H9 (cell line): ENCODE measurements around the gene ZNF502. TPM values are rescaled to one million over a fixed set of nuclear protein-coding genes. Genes with fewer than 3 reads are reported as not detected.

Source experiments
- DNase-seq: peaks from one replicate; pipeline ENCODE4 v3.0.0-alpha.2; 2017
- H2AFZ ChIP-seq: one replicate; pipeline ENCODE4 v1.6.1; 2013; ENCODE audit warnings: mild to moderate bottlenecking, low read length, control low read depth, moderate library complexity
- H2AK5ac ChIP-seq: 2 replicates; pipeline ENCODE4 v1.6.1; 2013; ENCODE audit warnings: low read length, control low read depth, mixed read lengths; ENCODE audit not compliant: insufficient read length
- H2BK120ac ChIP-seq: one replicate; pipeline ENCODE4 v1.6.1; 2013; ENCODE audit warnings: low read depth, mild to moderate bottlenecking, low read length, control low read depth, inconsistent platforms; ENCODE audit not compliant: poor library complexity, severe bottlenecking
- H2BK12ac ChIP-seq: 2 replicates; pipeline ENCODE4 v1.6.1; 2013; ENCODE audit warnings: low read length, control low read depth, mixed read lengths, low read depth; ENCODE audit not compliant: insufficient read length
- H2BK15ac ChIP-seq: 2 replicates; pipeline ENCODE4 v1.6.1; 2013; ENCODE audit warnings: low read depth, low read length, control low read depth
- H2BK20ac ChIP-seq: one replicate; pipeline ENCODE4 v1.6.1; 2013; ENCODE audit warnings: low read depth, mild to moderate bottlenecking, low read length, control low read depth, inconsistent platforms; ENCODE audit not compliant: poor library complexity, severe bottlenecking
- H2BK5ac ChIP-seq: 2 replicates; pipeline ENCODE4 v1.6.1; 2013; ENCODE audit warnings: low read length, control low read depth, mixed read lengths; ENCODE audit not compliant: insufficient read length
- H3K14ac ChIP-seq: 2 replicates; pipeline ENCODE4 v1.6.1; 2013; ENCODE audit warnings: low read length, control low read depth; ENCODE audit not compliant: insufficient read depth
- H3K18ac ChIP-seq: 2 replicates; pipeline ENCODE4 v1.6.1; 2013; ENCODE audit warnings: low read depth, mild to moderate bottlenecking, mixed read lengths, low read length, control low read depth; ENCODE audit not compliant: insufficient read length
- H3K23ac ChIP-seq: 2 replicates; pipeline ENCODE4 v1.6.1; 2013; ENCODE audit warnings: low read length, control low read depth, mixed read lengths, low read depth; ENCODE audit not compliant: insufficient read length
- H3K23me2 ChIP-seq: 2 replicates; pipeline ENCODE4 v1.6.1; 2013; ENCODE audit warnings: low read depth, mild to moderate bottlenecking, mixed read lengths, low read length, control low read depth; ENCODE audit not compliant: insufficient read length, poor library complexity, severe bottlenecking
- H3K27ac ChIP-seq: 2 replicates; pipeline ENCODE4 v1.5.1; 2013; ENCODE audit warnings: low read length, control low read depth, mixed read lengths, low read depth; ENCODE audit not compliant: insufficient read length
- H3K27me3 ChIP-seq: 2 replicates; pipeline ENCODE4 v1.6.1; 2013; ENCODE audit warnings: low read length, control low read depth, inconsistent platforms; ENCODE audit not compliant: insufficient read depth
- H3K4ac ChIP-seq: 2 replicates; pipeline ENCODE4 v1.6.1; 2013; ENCODE audit warnings: low read depth, mild to moderate bottlenecking, control low read depth, inconsistent platforms, low read length, moderate library complexity
- H3K4me1 ChIP-seq: 2 replicates; pipeline ENCODE4 v1.6.1; 2013; ENCODE audit warnings: low read length, control low read depth, inconsistent platforms; ENCODE audit not compliant: insufficient read depth
- H3K4me2 ChIP-seq: 2 replicates; pipeline ENCODE4 v1.6.1; 2013; ENCODE audit warnings: low read length, control low read depth, mixed read lengths; ENCODE audit not compliant: insufficient read length, insufficient read depth
- H3K56ac ChIP-seq: 2 replicates; pipeline ENCODE4 v1.6.1; 2013; ENCODE audit warnings: low read depth, mild to moderate bottlenecking, mixed read lengths, low read length, control low read depth; ENCODE audit not compliant: insufficient read length
- H3K79me1 ChIP-seq: 2 replicates; pipeline ENCODE4 v1.6.1; 2013; ENCODE audit warnings: low read depth, mild to moderate bottlenecking, moderate library complexity, low read length, control low read depth, inconsistent platforms; ENCODE audit not compliant: insufficient read depth, poor library complexity, severe bottlenecking
- H3K79me2 ChIP-seq: 2 replicates; pipeline ENCODE4 v1.6.1; 2013; ENCODE audit warnings: low read length, control low read depth, inconsistent platforms; ENCODE audit not compliant: insufficient read depth
- H3K9ac ChIP-seq: 2 replicates; pipeline ENCODE4 v1.6.1; 2013; ENCODE audit warnings: low read length, control low read depth, mixed read lengths; ENCODE audit not compliant: insufficient read length; ENCODE audit errors: extremely low read depth
- H3K9me3 ChIP-seq: one replicate; pipeline ENCODE4 v1.6.1; 2013; ENCODE audit warnings: low read depth, low read length, inconsistent platforms; ENCODE audit not compliant: control insufficient read depth
- H3T11ph ChIP-seq: one replicate; pipeline ENCODE4 v1.6.1; 2013; ENCODE audit warnings: mild to moderate bottlenecking, low read length, control low read depth, inconsistent platforms
- H4K20me1 ChIP-seq: one replicate; pipeline ENCODE4 v1.6.1; 2013; ENCODE audit not compliant: control insufficient read depth, insufficient read length, insufficient read depth
- H4K5ac ChIP-seq: 2 replicates; pipeline ENCODE4 v1.6.1; 2013; ENCODE audit warnings: low read depth, mild to moderate bottlenecking, mixed read lengths, low read length, control low read depth; ENCODE audit not compliant: insufficient read length
- H4K8ac ChIP-seq: replicated peaks from 2 replicates; pipeline ENCODE4 v1.6.1; 2013; ENCODE audit warnings: low read length, control low read depth, mixed read lengths, low read depth; ENCODE audit not compliant: insufficient read length
- H4K91ac ChIP-seq: 2 replicates; pipeline ENCODE4 v1.6.1; 2013; ENCODE audit warnings: low read depth, mild to moderate bottlenecking, moderate library complexity, mixed read lengths, low read length, control low read depth; ENCODE audit not compliant: insufficient read length
- H3K27ac Mint-ChIP-seq, 3 experiments: 2 replicates in 2 of 3; 3 replicates in 1 of 3; pipeline ENCODE4 v1.8.0; 2020 to 2021; ENCODE audit warnings: mixed read lengths in 3 of 3, mild to moderate bottlenecking in 1 of 3, moderate library complexity in 1 of 3
- H3K27me3 Mint-ChIP-seq: 2 replicates; pipeline ENCODE4 v1.8.0; 2021; ENCODE audit warnings: low read depth, mild to moderate bottlenecking, moderate library complexity, mixed read lengths
- H3K36me3 Mint-ChIP-seq, 3 experiments: 2 replicates in 2 of 3; 3 replicates in 1 of 3; pipeline ENCODE4 v1.8.0; 2020 to 2021; ENCODE audit warnings: low read depth in 3 of 3, mixed read lengths in 3 of 3; ENCODE audit not compliant: insufficient read depth in 1 of 3
- H3K4me1 Mint-ChIP-seq, 2 experiments: 2 replicates each; pipeline ENCODE4 v1.8.0; 2020; ENCODE audit warnings: mixed read lengths in 2 of 2
- H3K4me3 Mint-ChIP-seq, 2 experiments: 2 replicates in 1 of 2; 3 replicates in 1 of 2; pipeline ENCODE4 v1.8.0; 2020 to 2021; ENCODE audit warnings: mild to moderate bottlenecking in 2 of 2, mixed read lengths in 2 of 2, moderate library complexity in 1 of 2
- H3K9me3 Mint-ChIP-seq, 2 experiments: 2 replicates in 1 of 2; 3 replicates in 1 of 2; pipeline ENCODE4 v1.8.0; 2020; ENCODE audit warnings: mild to moderate bottlenecking in 2 of 2, mixed read lengths in 2 of 2, moderate library complexity in 1 of 2
- WGBS: extraction: QIAGEN DNeasy Blood & Tissue Kit; methylation state at CpG from one replicate; pipeline ENCODE4 v1.1.7; 2013; ENCODE audit warnings: missing lambda C conversion rate, low lambda C conversion rate, mixed read lengths; ENCODE audit not compliant: insufficient read length; ENCODE audit errors: extremely low coverage; 5-methylcytosine and 5-hydroxymethylcytosine counted together
- total RNA-seq: library from RNA; stranded (reverse); gene quantifications from 2 replicates; pipeline ENCODE4 v1.2.1, GENCODE V29; 2021
- TF ChIP-seq, protein P1 (sequence below): fragments of 200-600 bp; sonication (generic); conservative IDR thresholded peaks from 3 replicates; pipeline ENCODE4 v1.8.0; 2021; ENCODE audit warnings: antibody characterized with exemption, mild to moderate bottlenecking

Gene ZNF502
- total RNA-seq, 1 experiment from 2014 or later: not detected

DNA sequence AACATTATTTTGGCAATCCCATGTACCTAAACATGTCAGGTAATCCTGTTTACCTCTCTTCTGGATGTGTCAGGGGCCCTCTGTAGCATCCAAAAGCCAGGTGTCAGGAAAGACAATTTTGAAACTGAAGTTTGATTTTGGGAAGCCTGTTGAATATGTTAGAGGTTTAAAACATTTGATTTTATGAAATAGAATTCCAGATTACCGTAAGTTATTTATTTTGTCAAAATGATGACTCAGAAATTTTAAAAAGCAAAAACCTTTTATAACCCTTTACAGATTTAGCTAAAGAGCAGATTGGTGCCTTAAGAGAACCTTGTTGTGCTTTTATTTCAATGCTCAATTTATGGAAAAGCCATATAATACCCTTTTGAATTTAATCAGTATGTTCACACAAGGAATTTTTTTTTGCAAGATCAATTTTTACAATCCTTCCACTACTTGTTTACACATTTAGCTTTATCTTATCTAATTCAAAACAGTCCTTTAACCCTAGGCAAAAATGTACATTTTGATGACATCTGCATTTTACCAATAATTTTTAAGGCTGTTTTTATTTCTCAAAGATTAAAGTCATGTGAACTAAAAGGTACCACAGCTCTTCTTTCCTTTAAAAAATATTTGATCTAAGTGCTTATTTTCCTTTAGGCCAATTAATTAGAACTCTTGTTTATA is 59.1 kb downstream of the ZNF502 start:
- H2AFZ ChIP-seq: no peak overlapping the region

More for the DNA sequence above, 59.1 kb downstream of the ZNF502 start:
- no peak overlapping the region for H3K23ac ChIP-seq
- peaks cover 54 to 70% of the 10 kb centered on the region in 2 experiments for H3K9me3 Mint-ChIP-seq
- H3K4me2 ChIP-seq: no peak overlapping the region
- H2BK120ac ChIP-seq: no peak overlapping the region
- no peak overlapping the region for H4K91ac ChIP-seq
- no CpG with 5 or more reads among the region's 1 CpG for WGBS
- H3K4me3 Mint-ChIP-seq: no peak overlapping the region
- TF ChIP-seq, protein P1, sequence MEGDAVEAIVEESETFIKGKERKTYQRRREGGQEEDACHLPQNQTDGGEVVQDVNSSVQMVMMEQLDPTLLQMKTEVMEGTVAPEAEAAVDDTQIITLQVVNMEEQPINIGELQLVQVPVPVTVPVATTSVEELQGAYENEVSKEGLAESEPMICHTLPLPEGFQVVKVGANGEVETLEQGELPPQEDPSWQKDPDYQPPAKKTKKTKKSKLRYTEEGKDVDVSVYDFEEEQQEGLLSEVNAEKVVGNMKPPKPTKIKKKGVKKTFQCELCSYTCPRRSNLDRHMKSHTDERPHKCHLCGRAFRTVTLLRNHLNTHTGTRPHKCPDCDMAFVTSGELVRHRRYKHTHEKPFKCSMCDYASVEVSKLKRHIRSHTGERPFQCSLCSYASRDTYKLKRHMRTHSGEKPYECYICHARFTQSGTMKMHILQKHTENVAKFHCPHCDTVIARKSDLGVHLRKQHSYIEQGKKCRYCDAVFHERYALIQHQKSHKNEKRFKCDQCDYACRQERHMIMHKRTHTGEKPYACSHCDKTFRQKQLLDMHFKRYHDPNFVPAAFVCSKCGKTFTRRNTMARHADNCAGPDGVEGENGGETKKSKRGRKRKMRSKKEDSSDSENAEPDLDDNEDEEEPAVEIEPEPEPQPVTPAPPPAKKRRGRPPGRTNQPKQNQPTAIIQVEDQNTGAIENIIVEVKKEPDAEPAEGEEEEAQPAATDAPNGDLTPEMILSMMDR: no peak
- H3K27ac ChIP-seq: no peak overlapping the region
- peaks cover 3 to 8% of the 10 kb centered on the region in 2 experiments for H3K4me1 Mint-ChIP-seq
- no peak overlapping the region for H4K5ac ChIP-seq
- DNase-seq: no peak
- no peak overlapping the region for H3K18ac ChIP-seq
- H3K4ac ChIP-seq: no peak overlapping the region
- H3K79me2 ChIP-seq: peaks cover 4% of the 10 kb centered on the region; the same call in 1 of the 2 replicates
- H3K56ac ChIP-seq: no peak overlapping the region
- no peak overlapping the region for H3T11ph ChIP-seq
- H4K20me1 ChIP-seq: no peaks in the 10 kb centered on the region
- H2BK5ac ChIP-seq: no peak overlapping the region
- H2BK15ac ChIP-seq: no peak overlapping the region
- H3K27ac Mint-ChIP-seq: no peak overlapping the region
- no peak overlapping the region for H3K14ac ChIP-seq
- H3K79me1 ChIP-seq: peaks cover 4% of the 10 kb centered on the region
- no peaks in the 10 kb centered on the region for H3K4me1 ChIP-seq
- H3K27me3 Mint-ChIP-seq: no peaks in the 10 kb centered on the region; the same call in 1 of the 2 replicates
- H4K8ac ChIP-seq: no peak overlapping the region
- no peak overlapping the region for H2BK12ac ChIP-seq
- no peak overlapping the region for H3K9ac ChIP-seq
- H3K23me2 ChIP-seq: no peaks in the 10 kb centered on the region
- H3K9me3 ChIP-seq: peaks cover 25% of the 10 kb centered on the region
- no peak overlapping the region for H2BK20ac ChIP-seq
- H3K27me3 ChIP-seq: no peaks in the 10 kb centered on the region
- no peak overlapping the region for H2AK5ac ChIP-seq
- H3K36me3 Mint-ChIP-seq: peaks cover 91 to 96% (median 94%) of the 10 kb centered on the region in 3 experiments
